Occipital lobe (tissue), 2 donors: ENCODE results near the gene BRD3. TPM values are rescaled to one million over a fixed set of nuclear protein-coding genes. Genes with fewer than 3 reads are reported as not detected.

Source experiments
- DNase-seq: peaks from one replicate; lab custom pipeline; 2025; lab: John Stamatoyannopoulos, UW
- total RNA-seq: library from RNA; depleted of rRNA; stranded (reverse); fragments of >200 nt; gene quantifications from one replicate; pipeline ENCODE4 v1.2.3, GENCODE V29; 2014

BRD3 gene
- total RNA-seq, 1 donor from 2014 or later = 27.6 TPM

- DNase-seq = peak; percentile 99
Measured at GRCh38 chr9:134024828-134025605, 42.8 kb downstream of the BRD3 start, which contains the start of gene BRD3OS. BRD3OS (plus strand) TSS chr9:134025481; CDS start chr9:134026748, 1,267 bp downstream.

- DNase-seq = no peak
Measured at GRCh38 chr9:134024214-134024792, 43.5 kb downstream of the BRD3 start.

- no peak for DNase-seq
Measured at GRCh38 chr9:134014946-134015345, 52.9 kb downstream of the BRD3 start.

DNA sequence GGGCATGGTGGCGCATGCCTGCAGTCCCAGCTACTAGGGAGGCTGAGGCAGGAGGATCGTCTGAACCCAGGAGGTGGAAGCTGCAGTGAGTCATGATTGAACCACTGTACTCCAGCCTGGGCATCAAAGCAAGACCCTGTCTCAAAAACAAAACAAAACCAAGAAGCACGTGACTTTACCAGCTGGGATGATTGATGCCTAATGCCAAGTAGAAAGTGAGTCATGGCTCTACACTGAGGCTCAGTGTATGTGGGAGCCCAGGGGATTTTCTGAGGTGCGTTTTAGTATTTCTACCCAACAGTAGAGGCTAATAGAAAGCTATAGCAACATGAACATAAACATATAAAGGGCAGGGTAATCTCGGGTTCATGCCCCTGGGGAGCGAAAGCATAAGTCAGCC, 56.4 kb downstream of the BRD3 start:
- no peak for DNase-seq

- no peak for DNase-seq
Measured at GRCh38 chr9:134010310-134011173, 57.3 kb downstream of the BRD3 start.

GRCh38 chr9:134007571-134007970, 60.3 kb downstream of the BRD3 start:
- DNase-seq = no peak

DNA sequence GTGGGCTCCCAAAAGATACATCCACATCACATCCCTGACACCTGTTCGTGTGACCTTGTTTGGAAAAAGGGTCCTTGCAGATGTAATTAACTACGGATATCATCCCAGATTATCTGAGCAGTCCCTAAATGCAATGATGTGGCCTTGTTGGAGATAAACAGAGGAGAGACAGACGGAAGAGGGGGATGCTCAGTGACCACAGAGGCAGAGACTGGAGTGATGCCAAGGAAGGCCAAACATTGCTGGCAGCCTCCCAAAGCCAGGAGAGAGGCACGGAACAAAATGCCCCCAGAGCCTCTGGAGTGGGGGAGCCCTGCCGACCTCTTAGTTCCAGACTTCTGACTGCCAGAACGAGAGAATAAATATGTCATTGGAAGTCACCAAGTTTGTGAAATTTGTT, 60.7 kb downstream of the BRD3 start:
- no peak for DNase-seq

- no peak for DNase-seq
Measured at GRCh38 chr9:134005381-134005780, 62.4 kb downstream of the BRD3 start.

- no peak for DNase-seq
Measured at GRCh38 chr9:134004881-134005280, 62.9 kb downstream of the BRD3 start.

- DNase-seq = no peak
Measured at GRCh38 chr9:134004131-134004873, 63.5 kb downstream of the BRD3 start.

DNA sequence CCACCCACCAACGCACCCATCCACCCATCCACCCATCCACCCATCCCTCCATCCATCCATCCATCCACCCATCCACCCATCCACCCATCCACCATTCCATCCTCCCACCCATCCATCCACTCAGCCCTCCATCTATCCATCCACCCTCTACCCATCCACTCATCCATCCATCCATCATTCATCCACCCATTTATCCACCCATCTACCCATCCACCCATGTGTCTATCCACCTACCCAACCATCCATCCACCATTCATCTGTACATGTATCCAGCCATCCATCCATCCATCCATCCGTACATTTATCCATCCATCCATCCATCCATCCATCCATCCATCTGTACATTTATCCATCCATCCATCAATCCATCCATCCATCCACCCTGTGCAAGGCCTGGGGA, 64.6 kb downstream of the BRD3 start:
- DNase-seq = no peak

GRCh38 chr9:134002796-134003195, 65.0 kb downstream of the BRD3 start:
- DNase-seq = no peak

GRCh38 chr9:133999851-134000265, 68.0 kb downstream of the BRD3 start:
- no peak for DNase-seq

GRCh38 chr9:133998915-133999595, 68.8 kb downstream of the BRD3 start:
- no peak for DNase-seq

- no peak for DNase-seq
Measured at GRCh38 chr9:133997584-133997983, 70.2 kb downstream of the BRD3 start.

DNA sequence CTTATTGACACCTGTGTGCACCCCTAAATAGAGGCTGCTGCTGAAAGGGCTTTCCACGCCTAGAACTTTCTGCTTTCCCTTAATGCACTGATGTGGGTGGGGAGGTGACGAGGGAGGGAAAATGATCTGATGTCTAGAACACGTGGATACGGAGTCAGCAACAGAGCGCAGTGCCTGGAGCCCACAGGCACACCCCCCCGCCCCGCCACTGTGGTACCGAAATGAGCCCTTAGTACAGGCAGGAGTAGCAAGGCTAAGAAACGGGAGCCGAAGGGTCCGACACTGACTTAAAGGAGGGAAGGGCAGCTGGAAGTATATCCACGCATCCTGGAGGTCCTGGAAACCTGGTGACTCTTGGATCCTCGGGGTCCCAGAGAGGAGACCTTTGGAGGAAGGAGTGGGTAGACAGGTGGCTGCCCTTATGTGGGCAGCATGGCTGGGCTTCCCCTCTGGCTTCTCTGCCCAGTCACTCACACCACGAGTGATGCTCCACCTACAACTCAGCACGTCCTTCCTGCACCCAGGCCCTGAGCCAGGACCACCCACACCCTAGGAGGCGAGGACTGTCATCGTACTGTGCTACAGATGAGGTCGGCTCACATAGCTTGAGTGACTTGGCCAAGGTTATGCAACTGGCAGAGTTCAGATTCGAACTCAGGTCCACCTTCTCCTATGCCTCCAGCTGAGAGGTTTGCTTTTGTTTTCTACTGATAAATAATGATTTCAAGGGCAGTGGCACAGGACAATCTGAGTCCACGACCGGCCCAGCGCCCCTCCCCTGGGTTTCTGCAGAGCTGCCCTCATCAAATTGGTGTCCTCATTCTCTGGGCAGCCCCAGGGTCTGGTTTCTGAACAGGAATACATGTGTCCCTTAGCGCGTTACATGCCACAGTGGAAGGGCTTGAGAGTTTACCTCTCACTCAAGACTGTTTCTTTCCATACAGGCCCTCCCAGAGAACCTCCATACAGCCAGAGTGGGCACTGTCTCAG, 71.0 kb downstream of the BRD3 start:
- no peak for DNase-seq

DNA sequence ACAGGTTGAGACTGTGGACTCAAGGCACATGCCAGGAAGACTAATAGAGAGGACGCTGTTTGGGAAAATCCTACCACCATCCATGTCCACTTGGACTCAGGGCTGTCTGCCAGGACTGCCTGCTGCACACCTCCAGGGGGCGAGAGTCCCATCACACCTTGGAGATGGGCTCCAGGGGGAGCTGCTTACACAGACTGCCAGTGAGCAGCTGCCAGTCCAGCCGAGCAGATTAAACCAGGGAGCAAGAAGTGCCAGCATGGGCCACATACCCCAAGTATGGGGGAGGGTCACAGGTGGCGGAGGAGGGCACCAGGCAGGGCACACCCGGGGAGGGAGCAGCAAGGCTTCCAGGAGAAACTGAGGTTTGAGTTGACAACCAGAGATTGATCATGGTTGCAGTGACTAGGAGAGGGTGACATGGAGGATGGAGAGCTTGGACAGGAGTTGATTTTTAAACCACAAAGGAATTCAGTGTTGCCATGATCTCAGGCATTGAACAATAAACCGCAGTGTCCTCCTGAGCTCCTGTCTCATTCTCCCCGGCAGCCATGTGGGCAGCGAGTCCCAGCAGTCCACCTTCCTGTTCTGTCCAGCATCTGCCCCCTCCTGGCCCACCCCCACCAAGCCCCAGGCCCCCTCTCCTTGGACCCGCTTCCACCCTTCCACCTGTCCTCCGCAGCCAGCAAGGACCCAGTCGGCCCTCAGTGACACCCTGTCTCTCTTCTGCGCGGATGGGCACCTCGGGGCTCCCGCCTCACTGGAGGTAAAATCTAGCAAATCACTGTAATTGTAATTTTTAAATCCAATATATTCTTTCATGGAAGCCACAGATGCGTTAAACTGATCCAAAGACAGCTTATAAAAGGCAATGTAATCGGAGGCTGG, 72.6 kb downstream of the BRD3 start:
- no peak for DNase-seq

GRCh38 chr9:133994353-133995011, 73.3 kb downstream of the BRD3 start:
- peak; percentile 33 for DNase-seq
